Measurements from ENCODE around the gene JADE1. TPM values are rescaled to one million over a fixed set of nuclear protein-coding genes. Genes with fewer than 3 reads are reported as not detected.
A peak's percentile ranks its signal among the peaks of the same experiment; 100 is the strongest.

JADE1 gene
- total and polyA plus RNA-seq, 2 of the 13 experiments (the other 11 are each of a cell fraction or from before 2014, with no cell fraction given), result 5.4 to 19.3 TPM

DNA sequence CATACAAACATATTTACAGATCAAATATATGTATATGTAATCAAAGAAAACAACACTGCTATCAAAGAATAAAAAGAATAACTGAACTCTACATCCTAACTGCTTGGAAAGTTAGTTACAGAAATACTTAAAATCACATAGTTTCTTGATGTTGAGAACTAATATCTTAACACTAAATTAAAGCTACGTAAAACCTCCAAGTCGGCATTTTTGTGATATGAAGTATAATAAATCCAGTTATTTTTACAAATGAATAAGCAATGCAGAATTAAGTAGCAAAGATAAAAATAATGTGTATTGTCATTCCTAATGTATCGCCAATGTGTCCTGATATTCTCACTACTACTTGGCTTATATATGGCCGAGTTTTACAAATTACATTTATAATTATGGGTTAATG lies 68.4 kb downstream of the JADE1 start:
- no peaks in the 10 kb centered on the region for H4K20me1 ChIP-seq (ENCODE audit: insufficient read depth, low read length)
- no peaks in the 10 kb centered on the region for H3K79me2 ChIP-seq (ENCODE audit: insufficient read depth, low read length)
- WGBS (ENCODE audit: low lambda C conversion rate), result 94% methylated on average over 4 of the region's 4 CpGs
- BruUV-seq (replicated peaks), result no TSS peak
- FAIRE-seq, result no peak
- DNase-seq (ENCODE audit: low spot score), result no peak
- H3K27me3 ChIP-seq (ENCODE audit: control insufficient read depth in 1 of 2, insufficient read depth in 2 of 2, low read length in 2 of 2), result no peaks in the 10 kb centered on the region
- H3K36me3 ChIP-seq (replicated peaks in 1 of 2; ENCODE audit: control insufficient read depth in 1 of 2, insufficient read depth in 2 of 2, low read length in 2 of 2), result peaks cover 0 to 6% of the 10 kb centered on the region in 2 experiments; a peak in 1 of 5 replicates
- no peaks in the 10 kb centered on the region for H3K9me3 ChIP-seq (ENCODE audit: low read length)
- ChIA-PET POLR2A (no interaction called here), CTCF (ENCODE audit: low intra/inter-chr PET ratio, low total read pairs) (no interaction called here)
- intact Hi-C loops (cut with micrococcal nuclease; ENCODE audit: unreplicated experiment), result no loop called here
- H3K4me2 ChIP-seq (ENCODE audit: low read depth, low read length), result no peak overlapping the region
- H2AFZ ChIP-seq (ENCODE audit: low read length), result no peak overlapping the region
- no peak overlapping the region for H3K27ac ChIP-seq (ENCODE audit: extremely low read length, insufficient read depth, low read length)
- no peak overlapping the region for H3K4me3 ChIP-seq (replicated peaks in 1 of 3; ENCODE audit: insufficient read depth in 1 of 3, low read depth in 2 of 3, low read length in 3 of 3)
- in situ Hi-C loops (cut with HindIII; ENCODE audit: extremely low pct_ligation_motif_present, low pct_unique_long_range_greater_than_20kb), result no loop called here
- ATAC-seq, result no peak
- TF ChIP-seq MAFF (IDR thresholded peaks at IDR 0.05; ENCODE audit: low read depth, low read length), result peak; percentile 76
- TF ChIP-seq ZNF33B (CRISPR knock-in tag; IDR thresholded peaks at IDR 0.05), result no peak
- peak; percentile 75 to 88 for TF ChIP-seq MAFK (conservative IDR thresholded peaks at IDR 0.05 in 1 of 2, IDR thresholded peaks at IDR 0.05 in 1 of 2; ENCODE audit: low read length in 2 of 2)
- H3K4me1 ChIP-seq (ENCODE audit: insufficient read depth, low read length), result no peaks in the 10 kb centered on the region
- no peak overlapping the region for H3K9ac ChIP-seq (ENCODE audit: insufficient read depth, low read depth, low read length)

DNA sequence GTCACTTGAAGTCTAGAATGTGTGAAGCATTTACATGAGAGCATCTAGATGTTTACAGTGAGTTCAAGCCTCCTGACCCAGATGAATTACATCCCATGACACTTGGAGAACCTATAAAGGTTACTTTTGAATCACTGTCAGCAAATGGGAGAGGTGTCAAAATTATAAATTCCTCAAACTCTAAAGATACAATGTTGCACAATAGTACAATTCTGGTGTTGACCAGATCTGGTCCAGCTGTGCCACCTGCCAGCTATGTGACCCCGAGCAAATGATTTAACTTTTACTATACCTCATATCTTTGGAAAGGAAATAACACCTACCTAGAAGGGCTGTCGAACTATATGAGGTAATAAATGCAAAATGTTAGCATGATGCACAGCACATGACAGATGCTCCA lies 69.8 kb downstream of the JADE1 start:
- no peak for FAIRE-seq
- Histone ChIP-seq H3K9ac (ENCODE audit: insufficient read depth, low read depth, low read length) (no peak overlapping the region), H3K27me3 (ENCODE audit: control insufficient read depth in 1 of 2, insufficient read depth in 2 of 2, low read length in 2 of 2) (no peaks in the 10 kb centered on the region), H3K4me2 (ENCODE audit: low read depth, low read length) (no peak overlapping the region), H3K4me1 (ENCODE audit: insufficient read depth, low read length) (no peaks in the 10 kb centered on the region), H3K27ac (ENCODE audit: extremely low read length, insufficient read depth, low read length) (no peak overlapping the region), H3K79me2 (ENCODE audit: insufficient read depth, low read length) (no peaks in the 10 kb centered on the region), H3K9me3 (ENCODE audit: low read length) (no peaks in the 10 kb centered on the region), H4K20me1 (ENCODE audit: insufficient read depth, low read length) (no peaks in the 10 kb centered on the region), H2AFZ (ENCODE audit: low read length) (no peak overlapping the region), H3K36me3 (replicated peaks in 1 of 2; ENCODE audit: control insufficient read depth in 1 of 2, insufficient read depth in 2 of 2, low read length in 2 of 2) (no peaks in the 10 kb centered on the region), H3K4me3 (replicated peaks in 1 of 3; ENCODE audit: insufficient read depth in 1 of 3, low read depth in 2 of 3, low read length in 3 of 3) (no peak overlapping the region)
- POLR2A ChIA-PET, result no interaction called here
- no peak for ATAC-seq
- CTCF ChIA-PET (ENCODE audit: low intra/inter-chr PET ratio, low total read pairs), result no interaction called here
- no peak for TF ChIP-seq HOXA5 (CRISPR knock-in tag; IDR thresholded peaks at IDR 0.05)
- TF ChIP-seq CEBPB (IDR thresholded peaks at IDR 0.05; ENCODE audit: borderline replicate concordance, low read depth, low read length), result peak; percentile 74
- no TSS peak for BruUV-seq (replicated peaks)
- no peak for DNase-seq (ENCODE audit: low spot score)
- in situ Hi-C loops (cut with HindIII; ENCODE audit: extremely low pct_ligation_motif_present, low pct_unique_long_range_greater_than_20kb) (no loop called here), intact Hi-C loops (cut with micrococcal nuclease; ENCODE audit: unreplicated experiment) (no loop called here)
- 85% methylated on average over 2 of the region's 2 CpGs for WGBS (ENCODE audit: low lambda C conversion rate)
